Large intestine (tissue), 3 donors: ENCODE results near the gene C1GALT1. TPM values are rescaled to one million over a fixed set of nuclear protein-coding genes. Genes with fewer than 3 reads are reported as not detected.
A peak's percentile ranks its signal among the peaks of the same experiment; 100 is the strongest.

Source experiments
- DNase-seq, 2 donors: peaks; one replicate each; pipeline versions ENCODE4 v3.0.0 to v3.0.0-alpha.2; 2013
- H3K27ac ChIP-seq: one replicate; pipeline ENCODE4 v1.5.1; 2013; ENCODE audit warnings: low read length
- H3K27me3 ChIP-seq: 2 replicates; pipeline ENCODE4 v1.6.1; 2013; ENCODE audit warnings: low read length; ENCODE audit not compliant: control insufficient read depth, insufficient read depth
- H3K36me3 ChIP-seq: 2 replicates; pipeline ENCODE4 v1.6.1; 2013; ENCODE audit warnings: low read length; ENCODE audit not compliant: control insufficient read depth, insufficient read depth
- H3K4me1 ChIP-seq: one replicate; pipeline ENCODE4 v1.6.1; 2013; ENCODE audit warnings: low read length; ENCODE audit not compliant: control insufficient read depth, insufficient read depth
- H3K4me3 ChIP-seq: one replicate; pipeline ENCODE4 v1.5.1; 2013; ENCODE audit warnings: low read length
- H3K9me3 ChIP-seq: one replicate; pipeline ENCODE4 v1.6.1; 2013; ENCODE audit warnings: mild to moderate bottlenecking, low read depth, low read length, moderate library complexity; ENCODE audit not compliant: control insufficient read depth
- whole genome bisulfite sequencing: methylation state at CpG from one replicate; pipeline ENCODE4 v1.1.5; 2013; ENCODE audit warnings: low lambda C conversion rate; ENCODE audit not compliant: insufficient coverage; 5-methylcytosine and 5-hydroxymethylcytosine counted together
- polyA plus RNA-seq: library from polyadenylated mRNA; unstranded; fragments of 120-200 nt; gene quantifications from one replicate; pipeline ENCODE4 v1.2.1, GENCODE V29; 2013

Gene C1GALT1
- polyA plus RNA-seq, 1 donor = 54.7 TPM

- WGBS = 87% methylated on average over 3 of the region's 8 CpGs
- DNase-seq = peak in 1 of 2 donors; percentile 4
- H3K27ac ChIP-seq = peak overlapping the region; percentile 38
- H3K9me3 ChIP-seq = no peaks in the 10 kb centered on the region
- peaks cover 13% of the 10 kb centered on the region for H3K4me1 ChIP-seq
- no peaks in the 10 kb centered on the region for H3K36me3 ChIP-seq
- no peaks in the 10 kb centered on the region for H3K27me3 ChIP-seq
- H3K4me3 ChIP-seq = no peak overlapping the region
Measured at GRCh38 chr7:7265081-7266075, 83.0 kb downstream of the C1GALT1 start.

GRCh38 chr7:7266257-7266881 lies 84.0 kb downstream of the C1GALT1 start:
- peak in 1 of 2 donors; percentile 10 for DNase-seq
- WGBS = 54% methylated on average over 3 of the region's 6 CpGs
- peak overlapping the region; percentile 55 for H3K27ac ChIP-seq

GRCh38 chr7:7271094-7271874 lies 88.9 kb downstream of the C1GALT1 start:
- DNase-seq = no peak
- Histone ChIP-seq H3K27me3 (no peaks in the 10 kb centered on the region), H3K36me3 (no peaks in the 10 kb centered on the region), H3K9me3 (no peaks in the 10 kb centered on the region), H3K27ac (no peak overlapping the region), H3K4me1 (peaks cover 6% of the 10 kb centered on the region), H3K4me3 (no peak overlapping the region)
- no CpG with 5 or more reads among the region's 10 CpGs for WGBS

More at GRCh38 chr7:7266257-7266881, 84.0 kb downstream of the C1GALT1 start:
- Histone ChIP-seq H3K27me3 (no peaks in the 10 kb centered on the region), H3K9me3 (no peaks in the 10 kb centered on the region), H3K4me3 (no peak overlapping the region), H3K4me1 (peaks cover 13% of the 10 kb centered on the region), H3K36me3 (no peaks in the 10 kb centered on the region)

- WGBS = no CpG with 5 or more reads among the region's 1 CpG
- DNase-seq = no peak
- H3K9me3 ChIP-seq = no peaks in the 10 kb centered on the region
- no peaks in the 10 kb centered on the region for H3K36me3 ChIP-seq
- no peaks in the 10 kb centered on the region for H3K4me1 ChIP-seq
- no peak overlapping the region for H3K4me3 ChIP-seq
- H3K27ac ChIP-seq = no peak overlapping the region
- H3K27me3 ChIP-seq = no peaks in the 10 kb centered on the region
Measured at GRCh38 chr7:7272294-7272693, 90.0 kb downstream of the C1GALT1 start.

- Histone ChIP-seq H3K27me3 (no peaks in the 10 kb centered on the region), H3K27ac (no peak overlapping the region), H3K36me3 (no peaks in the 10 kb centered on the region), H3K4me3 (no peak overlapping the region), H3K4me1 (no peaks in the 10 kb centered on the region), H3K9me3 (no peaks in the 10 kb centered on the region)
- DNase-seq = no peak
- WGBS = 100% methylated on average over 2 of the region's 3 CpGs
Measured at GRCh38 chr7:7274782-7275181, 92.4 kb downstream of the C1GALT1 start.

GRCh38 chr7:7276161-7276560 lies 93.8 kb downstream of the C1GALT1 start:
- H3K4me3 ChIP-seq = no peak overlapping the region
- H3K9me3 ChIP-seq = no peaks in the 10 kb centered on the region
- no peaks in the 10 kb centered on the region for H3K36me3 ChIP-seq
- H3K27ac ChIP-seq = no peak overlapping the region
- H3K27me3 ChIP-seq = no peaks in the 10 kb centered on the region
- H3K4me1 ChIP-seq = no peaks in the 10 kb centered on the region
- DNase-seq = no peak
- 72% methylated on average over 2 of the region's 3 CpGs for WGBS

GRCh38 chr7:7290429-7291122 lies 108.2 kb downstream of the C1GALT1 start:
- DNase-seq = no peak
- 67% methylated on average over 2 of the region's 5 CpGs for WGBS
- H3K4me3 ChIP-seq = no peak overlapping the region
- no peaks in the 10 kb centered on the region for H3K27me3 ChIP-seq
- peaks cover 22% of the 10 kb centered on the region for H3K4me1 ChIP-seq
- H3K9me3 ChIP-seq = peaks cover 2% of the 10 kb centered on the region
- H3K36me3 ChIP-seq = no peaks in the 10 kb centered on the region
- no peak overlapping the region for H3K27ac ChIP-seq

- Histone ChIP-seq H3K4me3 (no peak overlapping the region), H3K9me3 (no peaks in the 10 kb centered on the region), H3K4me1 (peaks cover 22% of the 10 kb centered on the region), H3K27ac (no peak overlapping the region), H3K27me3 (no peaks in the 10 kb centered on the region), H3K36me3 (no peaks in the 10 kb centered on the region)
- DNase-seq = no peak
- WGBS = 25% methylated on average over 1 of the region's 4 CpGs
Measured at GRCh38 chr7:7292085-7292484, 109.7 kb downstream of the C1GALT1 start.

- peak in 1 of 2 donors; percentile 11 for DNase-seq
- no peaks in the 10 kb centered on the region for H3K36me3 ChIP-seq
- H3K9me3 ChIP-seq = no peaks in the 10 kb centered on the region
- WGBS = 83% methylated on average over 1 of the region's 5 CpGs
- H3K27me3 ChIP-seq = no peaks in the 10 kb centered on the region
- peaks cover 22% of the 10 kb centered on the region for H3K4me1 ChIP-seq
- no peak overlapping the region for H3K27ac ChIP-seq
- H3K4me3 ChIP-seq = no peak overlapping the region
Measured at GRCh38 chr7:7292608-7293007, 110.3 kb downstream of the C1GALT1 start.
